VCaP (cell line): Measurements from ENCODE around the gene ANKMY1.

Source experiments
- H3K27ac ChIP-seq: fragments of 450-650 bp; 2 replicates; pipeline ENCODE4 v1.5.1; 2017
- TF ChIP-seq, protein P1 (sequence below): fragments of 450-650 bp; conservative IDR thresholded peaks from 2 replicates; pipeline ENCODE4 v1.5.1; 2017; ENCODE audit warnings: mild to moderate bottlenecking, moderate library complexity

Gene ANKMY1

GRCh38 chr2:240478346-240479110 lies 79.3 kb downstream of the ANKMY1 start:
- TF ChIP-seq, protein P1, sequence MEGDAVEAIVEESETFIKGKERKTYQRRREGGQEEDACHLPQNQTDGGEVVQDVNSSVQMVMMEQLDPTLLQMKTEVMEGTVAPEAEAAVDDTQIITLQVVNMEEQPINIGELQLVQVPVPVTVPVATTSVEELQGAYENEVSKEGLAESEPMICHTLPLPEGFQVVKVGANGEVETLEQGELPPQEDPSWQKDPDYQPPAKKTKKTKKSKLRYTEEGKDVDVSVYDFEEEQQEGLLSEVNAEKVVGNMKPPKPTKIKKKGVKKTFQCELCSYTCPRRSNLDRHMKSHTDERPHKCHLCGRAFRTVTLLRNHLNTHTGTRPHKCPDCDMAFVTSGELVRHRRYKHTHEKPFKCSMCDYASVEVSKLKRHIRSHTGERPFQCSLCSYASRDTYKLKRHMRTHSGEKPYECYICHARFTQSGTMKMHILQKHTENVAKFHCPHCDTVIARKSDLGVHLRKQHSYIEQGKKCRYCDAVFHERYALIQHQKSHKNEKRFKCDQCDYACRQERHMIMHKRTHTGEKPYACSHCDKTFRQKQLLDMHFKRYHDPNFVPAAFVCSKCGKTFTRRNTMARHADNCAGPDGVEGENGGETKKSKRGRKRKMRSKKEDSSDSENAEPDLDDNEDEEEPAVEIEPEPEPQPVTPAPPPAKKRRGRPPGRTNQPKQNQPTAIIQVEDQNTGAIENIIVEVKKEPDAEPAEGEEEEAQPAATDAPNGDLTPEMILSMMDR = no peak
- H3K27ac ChIP-seq = no peak overlapping the region

GRCh38 chr2:240477916-240478315 lies 79.9 kb downstream of the ANKMY1 start:
- H3K27ac ChIP-seq = no peak overlapping the region
- TF ChIP-seq, protein P1 = no peak

DNA sequence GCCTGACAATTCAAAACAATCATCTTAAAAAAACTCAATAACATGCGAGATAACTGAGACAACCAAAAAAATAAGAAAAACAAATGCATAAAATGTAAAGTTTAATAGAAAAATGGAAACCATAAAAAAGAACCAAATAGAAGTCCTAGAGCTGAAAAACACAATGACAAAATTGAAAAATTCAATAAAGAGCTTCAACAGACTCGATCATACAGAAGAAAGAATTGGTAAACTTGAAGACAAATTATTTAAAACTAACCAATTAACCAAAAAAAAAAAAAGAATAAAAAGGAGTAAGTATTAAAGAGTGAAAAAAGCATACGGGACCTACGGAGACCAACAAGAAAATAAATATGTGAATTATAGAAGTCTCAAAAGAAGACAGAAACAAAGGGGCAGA lies 84.6 kb downstream of the ANKMY1 start:
- TF ChIP-seq, protein P1 = no peak
- no peak overlapping the region for H3K27ac ChIP-seq

- TF ChIP-seq, protein P1 = no peak
- no peak overlapping the region for H3K27ac ChIP-seq
Measured at GRCh38 chr2:240472078-240472790, 85.6 kb downstream of the ANKMY1 start.

GRCh38 chr2:240469740-240470139 lies 88.0 kb downstream of the ANKMY1 start:
- TF ChIP-seq, protein P1 = no peak
- no peak overlapping the region for H3K27ac ChIP-seq

DNA sequence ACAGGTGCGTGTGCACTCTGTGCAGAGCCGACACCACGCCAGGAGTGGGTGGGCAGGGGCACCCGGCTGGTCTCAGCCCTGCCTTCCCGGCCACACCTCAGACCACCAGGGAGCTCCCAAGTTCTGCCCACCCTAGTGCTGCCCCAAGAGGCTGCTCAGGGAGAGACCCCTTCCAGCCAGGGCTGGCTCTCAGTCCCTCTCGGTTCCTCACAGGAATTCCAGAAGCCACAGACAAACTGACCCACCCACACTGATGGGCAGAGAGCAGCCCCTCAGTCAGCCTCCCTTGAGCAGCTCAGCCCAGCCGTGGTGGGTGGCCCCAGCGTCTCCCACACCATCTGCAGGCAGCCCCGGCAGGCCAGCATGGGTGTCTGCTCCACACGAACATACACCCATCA lies 88.5 kb downstream of the ANKMY1 start:
- H3K27ac ChIP-seq = no peak overlapping the region
- TF ChIP-seq, protein P1 = no peak

- no peak overlapping the region for H3K27ac ChIP-seq
- TF ChIP-seq, protein P1 = no peak
Measured at GRCh38 chr2:240468303-240469238, 89.2 kb downstream of the ANKMY1 start.
